Thoracic aorta (tissue), 2 donors: ENCODE results near the gene TMEM235. TPM values are rescaled to one million over a fixed set of nuclear protein-coding genes. Genes with fewer than 3 reads are reported as not detected.

ENCODE experiments used
- ATAC-seq: fragments of 150-250 bp; one replicate; pipeline ENCODE4 v1.8.0; 2017; ENCODE audit warnings: low read depth; ENCODE audit not compliant: insufficient number of reproducible peaks, low FRiP score
- DNase-seq: peaks from one replicate; pipeline ENCODE4 v3.0.0-alpha.2; 2020; ENCODE audit warnings: low spot score
- H3K27ac ChIP-seq, 2 donors: fragments of 200-600 bp; sonication (generic); 1 replicate in 1 of 2; 2 replicates in 1 of 2; pipeline ENCODE4 v1.5.1; 2016; ENCODE audit warnings: mild to moderate bottlenecking in 2 of 2, moderate library complexity in 2 of 2
- H3K27me3 ChIP-seq: fragments of 200-600 bp; sonication (generic); replicated peaks from 2 replicates; pipeline ENCODE4 v1.6.0; 2016; ENCODE audit warnings: mild to moderate bottlenecking; ENCODE audit not compliant: insufficient read depth
- H3K36me3 ChIP-seq: fragments of 200-600 bp; sonication (generic); one replicate; pipeline ENCODE4 v1.5.1; 2016
- H3K4me1 ChIP-seq, 2 donors: fragments of 200-600 bp; sonication (generic); 1 replicate in 1 of 2; 2 replicates in 1 of 2; pipeline versions ENCODE4 v1.5.1 to v1.6.0; 2016; ENCODE audit warnings: low read depth in 2 of 2, mild to moderate bottlenecking in 1 of 2; ENCODE audit not compliant: control insufficient read depth in 1 of 2
- H3K4me3 ChIP-seq: fragments of 200-600 bp; sonication (generic); 2 replicates; pipeline ENCODE4 v1.5.1; 2016; ENCODE audit warnings: mild to moderate bottlenecking
- H3K9me3 ChIP-seq: fragments of 200-600 bp; sonication (generic); 2 replicates; pipeline ENCODE4 v1.5.1; 2016
- total RNA-seq, 2 donors: library from RNA; depleted of rRNA; stranded (reverse); fragments of >200 nt; gene quantifications; one replicate each; pipeline versions ENCODE4 v1.1.0 to v1.2.3, GENCODE V29; 2016
- TF ChIP-seq, protein P1 (sequence below): fragments of 200-600 bp; sonication (generic); IDR thresholded peaks from one replicate; pipeline ENCODE4 v1.5.1; 2019; ENCODE audit warnings: antibody characterized with exemption

Gene TMEM235
- not detected for total RNA-seq

DNA sequence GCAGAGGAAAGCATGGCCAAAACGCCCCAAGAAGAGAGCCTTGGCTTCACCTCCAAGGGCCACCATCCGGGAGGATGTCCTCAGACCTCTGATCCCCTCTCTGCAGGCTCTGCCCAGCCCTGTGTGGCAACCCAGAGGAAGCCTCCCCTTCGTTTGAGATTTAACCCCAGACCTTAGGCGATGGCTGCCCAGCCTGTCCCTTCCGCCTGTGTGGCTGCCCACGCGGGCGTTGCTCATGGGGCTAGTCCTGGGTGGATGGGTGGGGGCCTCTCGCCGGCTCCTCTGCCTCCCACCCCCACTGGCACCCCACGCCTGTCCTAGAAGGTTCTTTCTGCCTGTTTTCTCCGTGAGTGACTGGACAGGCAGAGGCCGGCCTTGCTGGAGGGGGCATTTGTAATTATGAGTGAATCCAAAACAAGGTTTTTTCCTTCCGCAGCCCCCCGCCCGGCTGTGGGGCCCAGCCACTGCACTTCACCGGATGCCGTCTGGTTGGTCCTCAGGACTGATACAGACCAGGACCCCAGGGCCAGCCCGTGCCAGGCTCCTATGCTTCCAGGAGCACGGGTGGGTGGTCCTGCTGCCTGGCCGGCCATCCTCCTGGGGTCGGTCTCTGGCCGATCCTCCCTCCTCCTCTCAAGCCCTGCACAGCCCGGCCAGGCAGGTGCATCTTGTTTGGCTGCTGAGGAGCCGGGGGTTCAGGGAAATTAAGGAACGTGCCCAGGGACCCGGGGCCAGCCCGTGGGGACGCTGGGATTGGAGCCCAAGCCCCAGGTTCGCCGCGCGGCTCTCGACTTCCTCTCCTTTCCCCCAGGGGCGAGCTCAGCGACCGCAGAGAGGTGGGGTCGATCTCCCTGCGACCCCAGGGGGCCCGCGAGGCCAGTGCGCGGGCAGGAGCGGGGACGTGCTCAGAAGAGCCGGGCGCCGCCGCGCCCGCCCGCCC, at the start of gene TMEM235:
TSS of gene TMEM235 (plus strand) at position 636 of the 940 bp plus-strand sequence. CDS start 393 bp downstream, outside the sequence.
- Histone ChIP-seq H3K36me3 (no peaks in the 10 kb centered on the region), H3K9me3 (no peaks in the 10 kb centered on the region), H3K4me1 (no peaks in the 10 kb centered on the region), H3K27me3 (peaks cover 3% of the 10 kb centered on the region), H3K27ac (no peak within 1 kb of the TSS), H3K4me3 (no peak within 1 kb of the TSS)
- no peak for ATAC-seq
- TF ChIP-seq, protein P1, sequence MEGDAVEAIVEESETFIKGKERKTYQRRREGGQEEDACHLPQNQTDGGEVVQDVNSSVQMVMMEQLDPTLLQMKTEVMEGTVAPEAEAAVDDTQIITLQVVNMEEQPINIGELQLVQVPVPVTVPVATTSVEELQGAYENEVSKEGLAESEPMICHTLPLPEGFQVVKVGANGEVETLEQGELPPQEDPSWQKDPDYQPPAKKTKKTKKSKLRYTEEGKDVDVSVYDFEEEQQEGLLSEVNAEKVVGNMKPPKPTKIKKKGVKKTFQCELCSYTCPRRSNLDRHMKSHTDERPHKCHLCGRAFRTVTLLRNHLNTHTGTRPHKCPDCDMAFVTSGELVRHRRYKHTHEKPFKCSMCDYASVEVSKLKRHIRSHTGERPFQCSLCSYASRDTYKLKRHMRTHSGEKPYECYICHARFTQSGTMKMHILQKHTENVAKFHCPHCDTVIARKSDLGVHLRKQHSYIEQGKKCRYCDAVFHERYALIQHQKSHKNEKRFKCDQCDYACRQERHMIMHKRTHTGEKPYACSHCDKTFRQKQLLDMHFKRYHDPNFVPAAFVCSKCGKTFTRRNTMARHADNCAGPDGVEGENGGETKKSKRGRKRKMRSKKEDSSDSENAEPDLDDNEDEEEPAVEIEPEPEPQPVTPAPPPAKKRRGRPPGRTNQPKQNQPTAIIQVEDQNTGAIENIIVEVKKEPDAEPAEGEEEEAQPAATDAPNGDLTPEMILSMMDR, result no peak
- DNase-seq, result no peak

DNA sequence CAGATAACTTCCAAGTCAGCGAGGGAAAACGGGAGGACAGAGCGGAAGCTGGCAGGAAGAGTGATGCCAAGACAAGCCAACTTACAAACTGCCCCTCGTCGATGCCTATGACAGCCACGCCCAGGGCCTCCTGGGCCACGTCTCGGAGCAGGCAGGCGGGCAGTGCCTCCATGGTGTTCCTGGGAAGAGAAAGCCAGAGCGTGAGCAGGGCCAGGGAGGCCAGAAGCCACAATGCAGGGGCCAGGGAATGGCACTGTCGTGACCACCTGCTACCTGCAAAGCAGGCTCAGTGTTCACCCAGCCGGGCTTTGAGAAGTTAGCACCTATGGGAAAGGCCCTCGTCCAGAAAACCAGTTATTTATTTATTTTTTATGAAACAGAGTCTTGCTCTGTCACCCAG, 48.9 kb upstream of the TMEM235 start:
- H3K27me3 ChIP-seq, result no peaks in the 10 kb centered on the region
- H3K36me3 ChIP-seq, result no peaks in the 10 kb centered on the region
- ATAC-seq, result no peak
- no peaks in the 10 kb centered on the region for H3K9me3 ChIP-seq
- TF ChIP-seq, protein P1, result no peak
- H3K27ac ChIP-seq, result no peak overlapping the region
- H3K4me3 ChIP-seq, result no peak overlapping the region
- no peak for DNase-seq
- H3K4me1 ChIP-seq, result peaks cover 34 to 63% of the 10 kb centered on the region in 2 donors

DNA sequence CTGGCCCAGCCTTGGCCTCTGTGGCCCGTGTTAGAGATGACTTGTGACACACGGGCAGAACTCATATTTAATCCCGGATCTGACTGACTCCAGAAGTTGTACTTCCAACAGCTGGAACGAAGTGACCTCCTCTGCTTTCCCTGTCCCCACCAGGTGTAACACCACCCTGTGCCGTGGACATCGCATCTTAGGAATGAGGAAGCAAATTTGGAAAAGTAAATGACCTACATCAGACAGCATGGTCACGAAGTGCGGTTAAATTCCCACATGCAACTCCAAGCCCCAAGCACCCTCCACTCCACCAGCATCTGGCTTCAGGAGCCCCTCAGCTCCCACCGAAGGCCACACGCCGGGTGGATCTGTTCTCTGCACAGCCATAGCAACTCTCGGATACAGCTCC, 47.5 kb upstream of the TMEM235 start:
- ATAC-seq, result no peak
- no peak for DNase-seq
- H3K27me3 ChIP-seq, result no peaks in the 10 kb centered on the region
- TF ChIP-seq, protein P1, result no peak
- peak overlapping the region; percentile 40 to 46 for H3K27ac ChIP-seq
- H3K4me3 ChIP-seq, result no peak overlapping the region
- H3K9me3 ChIP-seq, result no peaks in the 10 kb centered on the region
- H3K36me3 ChIP-seq, result no peaks in the 10 kb centered on the region
- H3K4me1 ChIP-seq, result peaks cover 35 to 73% of the 10 kb centered on the region in 2 donors

DNA sequence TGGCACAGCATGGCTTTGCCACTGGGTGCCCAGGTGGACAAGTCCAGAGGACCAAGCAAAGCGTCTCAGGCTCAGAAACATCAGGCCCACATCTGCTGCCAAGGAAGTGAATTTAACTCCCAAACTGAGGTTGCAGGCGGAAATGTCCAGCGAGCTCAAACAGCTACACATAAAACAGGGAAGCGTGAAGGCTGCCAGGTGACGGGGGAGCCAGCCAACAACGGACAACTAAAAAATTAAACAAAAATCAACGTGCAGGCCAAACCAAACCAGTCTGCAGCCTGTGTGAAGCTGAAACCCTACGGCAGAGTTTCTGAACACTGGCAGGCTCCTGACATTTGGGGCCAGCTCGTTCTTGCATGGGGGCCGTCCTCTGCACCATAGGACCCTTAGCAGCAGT, 47.1 kb upstream of the TMEM235 start:
- no peaks in the 10 kb centered on the region for H3K27me3 ChIP-seq
- no peaks in the 10 kb centered on the region for H3K9me3 ChIP-seq
- H3K27ac ChIP-seq, result peak overlapping the region; percentile 40 to 46
- DNase-seq, result no peak
- peaks cover 32 to 69% of the 10 kb centered on the region in 2 donors for H3K4me1 ChIP-seq
- H3K36me3 ChIP-seq, result no peaks in the 10 kb centered on the region
- H3K4me3 ChIP-seq, result peak overlapping the region; percentile 23
- TF ChIP-seq, protein P1, result no peak
- ATAC-seq, result no peak

DNA sequence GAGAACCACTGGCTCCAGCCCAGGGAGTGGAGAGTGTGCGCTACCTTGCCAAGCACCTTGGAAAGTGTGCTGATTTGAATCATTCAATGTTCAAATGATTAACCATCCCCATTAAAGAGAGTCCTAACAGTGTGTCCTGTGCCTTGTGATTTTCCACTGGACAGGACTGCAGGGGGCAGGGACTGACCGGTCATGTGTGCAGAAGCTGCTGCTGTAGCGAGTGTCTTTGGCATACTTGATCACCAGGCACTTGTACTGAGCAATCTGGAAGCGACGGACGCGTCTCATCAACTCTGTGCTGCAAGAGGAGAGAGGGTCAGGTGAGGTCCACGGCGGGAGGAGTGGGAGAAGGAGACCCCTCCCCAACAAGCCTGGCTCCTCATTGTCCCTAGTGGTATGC, 46.6 kb upstream of the TMEM235 start:
- DNase-seq (no peak), ATAC-seq (no peak)
- no peaks in the 10 kb centered on the region for H3K36me3 ChIP-seq
- peak overlapping the region; percentile 23 for H3K4me3 ChIP-seq
- H3K4me1 ChIP-seq, result peaks cover 28 to 63% of the 10 kb centered on the region in 2 donors
- TF ChIP-seq, protein P1, result no peak
- H3K27me3 ChIP-seq, result no peaks in the 10 kb centered on the region
- H3K27ac ChIP-seq, result peak overlapping the region; percentile 40 to 46
- no peaks in the 10 kb centered on the region for H3K9me3 ChIP-seq
